NCI-H1694 treated with DMSO at 0.1 percent for 48 hours (cell line): ENCODE measurements around the gene CFAP77.

Source experiments
- DNase-seq: peaks from one replicate; lab custom pipeline; 2025; lab: John Stamatoyannopoulos, UW

The CFAP77 gene

GRCh38 chr9:132488626-132489025 is 78.6 kb downstream of the CFAP77 start:
- DNase-seq: peak; percentile 62

- DNase-seq: no peak
Measured at GRCh38 chr9:132489536-132489935, 79.5 kb downstream of the CFAP77 start.

- no peak for DNase-seq
Measured at GRCh38 chr9:132494857-132495256, 84.8 kb downstream of the CFAP77 start.

GRCh38 chr9:132497731-132498130 is 87.7 kb downstream of the CFAP77 start:
- DNase-seq: no peak

GRCh38 chr9:132498531-132499210 is 88.7 kb downstream of the CFAP77 start:
- no peak for DNase-seq

GRCh38 chr9:132499251-132499650 is 89.2 kb downstream of the CFAP77 start:
- DNase-seq: no peak

- no peak for DNase-seq
Measured at GRCh38 chr9:132500193-132500592, 90.2 kb downstream of the CFAP77 start.

GRCh38 chr9:132502480-132502879 is 92.5 kb downstream of the CFAP77 start:
- DNase-seq: no peak

- no peak for DNase-seq
Measured at GRCh38 chr9:132503116-132503515, 93.1 kb downstream of the CFAP77 start.

GRCh38 chr9:132504488-132504887 is 94.5 kb downstream of the CFAP77 start:
- DNase-seq: no peak

- DNase-seq: peak; percentile 13
Measured at GRCh38 chr9:132505991-132506655, 96.1 kb downstream of the CFAP77 start.

- no peak for DNase-seq
Measured at GRCh38 chr9:132506977-132507669, 97.1 kb downstream of the CFAP77 start.

GRCh38 chr9:132507670-132508469 is 97.9 kb downstream of the CFAP77 start:
- DNase-seq: peak; percentile 65

- DNase-seq: no peak
Measured at GRCh38 chr9:132509928-132510874, 100.2 kb downstream of the CFAP77 start.

GRCh38 chr9:132511191-132511999 is 101.4 kb downstream of the CFAP77 start:
- no peak for DNase-seq

- DNase-seq: no peak
Measured at GRCh38 chr9:132513416-132513815, 103.4 kb downstream of the CFAP77 start.

- no peak for DNase-seq
Measured at GRCh38 chr9:132514011-132514744, 104.2 kb downstream of the CFAP77 start.

- DNase-seq: no peak
Measured at GRCh38 chr9:132514821-132515220, 104.8 kb downstream of the CFAP77 start.

GRCh38 chr9:132516301-132516700 is 106.3 kb downstream of the CFAP77 start:
- no peak for DNase-seq

GRCh38 chr9:132516911-132517310 is 106.9 kb downstream of the CFAP77 start:
- no peak for DNase-seq
